Adrenal gland (tissue), 5 donors: ENCODE results near the gene CLDN10.

ENCODE experiments used
- POLR2A ChIP-seq, 2 donors: fragments of 450-650 bp; IDR thresholded peaks; one replicate each; pipeline ENCODE4 v1.6.1; 2017; ENCODE audit warnings: antibody characterized with exemption in 2 of 2, mild to moderate bottlenecking in 2 of 2, moderate library complexity in 1 of 2
- TF ChIP-seq, protein P1 (sequence below), 6 experiments: fragments of 450-650 bp in 4 of 6; fragments of 200-600 bp in 2 of 6; sonication (generic) in 1 of 6; IDR thresholded peaks; 1 replicate in 5 of 6; 2 replicates in 1 of 6; pipeline versions ENCODE4 v1.5.1 to v1.8.0; 2016 to 2021; ENCODE audit warnings: antibody characterized with exemption in 6 of 6, mild to moderate bottlenecking in 2 of 6, moderate library complexity in 1 of 6
- donor health status: DM: no; HTN: no; CAD: no.

DNA sequence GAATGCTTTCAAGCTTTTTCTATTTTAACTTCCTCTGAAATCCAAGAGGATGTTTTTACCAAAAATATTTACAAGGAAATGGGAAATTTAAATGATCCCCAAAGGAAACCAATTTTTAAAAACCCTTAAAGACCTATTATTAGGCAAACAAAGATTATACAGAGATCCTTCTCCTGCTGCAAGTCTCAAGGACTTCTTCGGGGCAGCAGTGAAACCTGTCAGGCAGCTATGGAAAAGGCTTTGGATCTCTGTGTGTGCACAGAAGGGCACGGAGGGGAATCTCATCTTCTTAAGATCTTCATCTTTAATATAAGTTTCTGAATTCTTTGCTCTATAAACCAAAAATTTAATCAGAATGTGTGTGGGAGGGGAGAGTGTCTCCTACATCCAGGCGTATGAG, 36.0 kb upstream of the CLDN10 start:
- TF ChIP-seq, protein P1, sequence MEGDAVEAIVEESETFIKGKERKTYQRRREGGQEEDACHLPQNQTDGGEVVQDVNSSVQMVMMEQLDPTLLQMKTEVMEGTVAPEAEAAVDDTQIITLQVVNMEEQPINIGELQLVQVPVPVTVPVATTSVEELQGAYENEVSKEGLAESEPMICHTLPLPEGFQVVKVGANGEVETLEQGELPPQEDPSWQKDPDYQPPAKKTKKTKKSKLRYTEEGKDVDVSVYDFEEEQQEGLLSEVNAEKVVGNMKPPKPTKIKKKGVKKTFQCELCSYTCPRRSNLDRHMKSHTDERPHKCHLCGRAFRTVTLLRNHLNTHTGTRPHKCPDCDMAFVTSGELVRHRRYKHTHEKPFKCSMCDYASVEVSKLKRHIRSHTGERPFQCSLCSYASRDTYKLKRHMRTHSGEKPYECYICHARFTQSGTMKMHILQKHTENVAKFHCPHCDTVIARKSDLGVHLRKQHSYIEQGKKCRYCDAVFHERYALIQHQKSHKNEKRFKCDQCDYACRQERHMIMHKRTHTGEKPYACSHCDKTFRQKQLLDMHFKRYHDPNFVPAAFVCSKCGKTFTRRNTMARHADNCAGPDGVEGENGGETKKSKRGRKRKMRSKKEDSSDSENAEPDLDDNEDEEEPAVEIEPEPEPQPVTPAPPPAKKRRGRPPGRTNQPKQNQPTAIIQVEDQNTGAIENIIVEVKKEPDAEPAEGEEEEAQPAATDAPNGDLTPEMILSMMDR (IDR thresholded peaks at IDR 0.05) = no peak
- TF ChIP-seq POLR2A (IDR thresholded peaks at IDR 0.05) = no peak
